ENCODE results near the gene NF2. TPM values are rescaled to one million over a fixed set of nuclear protein-coding genes. Genes with fewer than 3 reads are reported as not detected.

The NF2 gene
- total RNA-seq, 1 donor from 2014 or later = 48.4 TPM

DNA sequence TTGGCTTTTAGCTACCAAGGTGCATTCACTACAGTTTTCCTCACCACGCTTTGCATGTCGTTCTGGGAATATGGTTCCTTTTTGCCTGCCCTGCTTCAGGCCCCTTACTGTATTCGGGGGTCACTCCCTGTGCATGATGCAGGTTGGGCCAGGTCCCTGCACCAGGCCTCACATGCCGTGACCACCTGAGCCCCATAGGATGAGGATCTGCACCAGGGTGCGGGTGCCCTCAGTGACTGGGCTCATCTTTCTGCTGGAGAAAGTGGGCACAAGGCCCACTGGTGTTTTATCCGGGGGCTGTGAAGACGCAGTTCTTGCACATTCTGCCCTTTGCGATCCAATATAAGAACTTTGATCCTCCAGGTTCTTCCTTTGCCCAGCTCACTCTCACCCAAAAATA is 70.7 kb downstream of the NF2 start:
- Mint-ChIP-seq H3K27ac (ENCODE audit: unreplicated experiment) (no peak overlapping the region), H3K36me3 (ENCODE audit: low read depth) (peaks cover 8% of the 10 kb centered on the region)

GRCh38 chr22:29679316-29679715 is 75.9 kb downstream of the NF2 start:
- H3K4me1 Mint-ChIP-seq = no peaks in the 10 kb centered on the region
- H3K9me3 Mint-ChIP-seq = no peaks in the 10 kb centered on the region
- no peak overlapping the region for H3K27ac Mint-ChIP-seq (ENCODE audit: unreplicated experiment)
- H3K4me3 Mint-ChIP-seq = no peak overlapping the region
- TF ChIP-seq CTCF (conservative IDR thresholded peaks at IDR 0.05) = no peak
- no peaks in the 10 kb centered on the region for H3K27me3 Mint-ChIP-seq (ENCODE audit: low read depth)
- peaks cover 10% of the 10 kb centered on the region for H3K36me3 Mint-ChIP-seq (ENCODE audit: low read depth)
- DNase-seq (ENCODE audit: low read depth, low spot score) = no peak

More for the DNA sequence above, 70.7 kb downstream of the NF2 start:
- Mint-ChIP-seq H3K4me1 (peaks cover 9% of the 10 kb centered on the region), H3K9me3 (no peaks in the 10 kb centered on the region), H3K27me3 (ENCODE audit: low read depth) (no peaks in the 10 kb centered on the region), H3K4me3 (no peak overlapping the region)
- DNase-seq (ENCODE audit: low read depth, low spot score) = no peak
- TF ChIP-seq CTCF (conservative IDR thresholded peaks at IDR 0.05) = no peak

GRCh38 chr22:29683536-29683935 is 80.1 kb downstream of the NF2 start:
- no peak for TF ChIP-seq CTCF (conservative IDR thresholded peaks at IDR 0.05)
- DNase-seq (ENCODE audit: low read depth, low spot score) = no peak
- no peaks in the 10 kb centered on the region for H3K9me3 Mint-ChIP-seq
- H3K27me3 Mint-ChIP-seq (ENCODE audit: low read depth) = no peaks in the 10 kb centered on the region
- peaks cover 2% of the 10 kb centered on the region for H3K36me3 Mint-ChIP-seq (ENCODE audit: low read depth)
- no peak overlapping the region for H3K27ac Mint-ChIP-seq (ENCODE audit: unreplicated experiment)
- H3K4me1 Mint-ChIP-seq = peaks cover 12% of the 10 kb centered on the region
- no peak overlapping the region for H3K4me3 Mint-ChIP-seq

DNA sequence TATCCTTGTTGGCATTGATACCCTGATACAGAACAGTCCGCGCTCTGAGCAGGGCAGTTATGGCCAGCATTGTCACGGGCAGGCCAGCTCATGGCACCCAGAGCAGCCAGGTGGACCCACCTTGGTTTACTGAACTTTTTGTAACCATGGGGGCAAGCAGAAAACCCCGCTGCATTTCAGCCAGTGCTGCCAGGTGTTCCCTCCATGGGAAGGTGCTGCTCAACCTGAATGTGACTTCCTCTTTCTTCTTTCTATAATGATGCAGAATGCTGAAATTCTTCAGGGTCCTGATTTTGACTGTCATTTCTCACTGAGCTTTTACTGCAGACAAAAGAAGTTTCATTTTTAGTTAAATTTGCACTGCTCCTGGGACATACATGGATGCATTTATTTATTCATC is 80.8 kb downstream of the NF2 start:
- Mint-ChIP-seq H3K27me3 (ENCODE audit: low read depth) (no peaks in the 10 kb centered on the region), H3K9me3 (no peaks in the 10 kb centered on the region), H3K4me1 (peaks cover 18% of the 10 kb centered on the region), H3K4me3 (no peak overlapping the region), H3K27ac (ENCODE audit: unreplicated experiment) (no peak overlapping the region), H3K36me3 (ENCODE audit: low read depth) (peaks cover 2% of the 10 kb centered on the region)
- no peak for DNase-seq (ENCODE audit: low read depth, low spot score)
- no peak for TF ChIP-seq CTCF (conservative IDR thresholded peaks at IDR 0.05)

GRCh38 chr22:29689206-29689879 is 85.9 kb downstream of the NF2 start:
- no peaks in the 10 kb centered on the region for H3K9me3 Mint-ChIP-seq
- no peaks in the 10 kb centered on the region for H3K36me3 Mint-ChIP-seq (ENCODE audit: low read depth)
- peak overlapping the region; percentile 76 for H3K27ac Mint-ChIP-seq (ENCODE audit: unreplicated experiment)
- no peak for DNase-seq (ENCODE audit: low read depth, low spot score)
- H3K27me3 Mint-ChIP-seq (ENCODE audit: low read depth) = no peaks in the 10 kb centered on the region
- no peak for TF ChIP-seq CTCF (conservative IDR thresholded peaks at IDR 0.05)
- H3K4me3 Mint-ChIP-seq = no peak overlapping the region
- H3K4me1 Mint-ChIP-seq = peaks cover 25% of the 10 kb centered on the region

Data from neural crest cell (in vitro differentiated cells).